Trophoblast cell (in vitro differentiated cells and primary cell): Measurements from ENCODE around the gene SENP6.

Experiments used
- DNase-seq, 2 donors: peaks; one replicate each; pipeline ENCODE4 v3.0.0-alpha.2; 2016
- H2AFZ ChIP-seq: 2 replicates; pipeline ENCODE4 v1.6.1; 2013; ENCODE audit warnings: low read length, moderate library complexity, mild to moderate bottlenecking; ENCODE audit not compliant: insufficient read depth, poor library complexity
- H2AK5ac ChIP-seq: 2 replicates; pipeline ENCODE4 v1.6.1; 2013; ENCODE audit warnings: mild to moderate bottlenecking, low read length
- H2BK120ac ChIP-seq: 2 replicates; pipeline ENCODE4 v1.6.1; 2013; ENCODE audit warnings: low read length, mild to moderate bottlenecking, moderate library complexity; ENCODE audit not compliant: insufficient read depth, poor library complexity
- H2BK12ac ChIP-seq: 2 replicates; pipeline ENCODE4 v1.6.1; 2013; ENCODE audit warnings: mild to moderate bottlenecking, low read length, moderate library complexity
- H2BK5ac ChIP-seq: 2 replicates; pipeline ENCODE4 v1.6.1; 2013; ENCODE audit warnings: low read length, low read depth, moderate library complexity, mild to moderate bottlenecking; ENCODE audit not compliant: poor library complexity
- H3K14ac ChIP-seq: 2 replicates; pipeline ENCODE4 v1.6.1; 2013; ENCODE audit warnings: mild to moderate bottlenecking, low read length
- H3K18ac ChIP-seq: 2 replicates; pipeline ENCODE4 v1.6.1; 2013; ENCODE audit warnings: mild to moderate bottlenecking, low read length
- H3K23ac ChIP-seq: 2 replicates; pipeline ENCODE4 v1.6.1; 2013; ENCODE audit warnings: low read length
- H3K27ac ChIP-seq: 2 replicates; pipeline ENCODE4 v1.5.1; 2013; ENCODE audit warnings: low read depth, mild to moderate bottlenecking, inconsistent platforms, low read length, moderate library complexity
- H3K27me3 ChIP-seq: 2 replicates; pipeline ENCODE4 v1.6.1; 2013; ENCODE audit warnings: inconsistent platforms, mild to moderate bottlenecking, low read length, moderate library complexity; ENCODE audit not compliant: insufficient read depth
- H3K36me3 ChIP-seq, 2 experiments: 1 replicate in 1 of 2; 2 replicates in 1 of 2; pipeline ENCODE4 v1.6.1; 2013; ENCODE audit warnings: low read length in 2 of 2, mild to moderate bottlenecking in 2 of 2, moderate library complexity in 1 of 2; ENCODE audit not compliant: insufficient read depth in 2 of 2, control insufficient read depth in 1 of 2
- H3K4ac ChIP-seq: 2 replicates; pipeline ENCODE4 v1.6.1; 2013; ENCODE audit warnings: low read depth, mild to moderate bottlenecking, low read length, moderate library complexity
- H3K4me1 ChIP-seq, 2 experiments: 1 replicate in 1 of 2; 2 replicates in 1 of 2; pipeline ENCODE4 v1.6.1; 2013; ENCODE audit warnings: low read length in 2 of 2, mild to moderate bottlenecking in 2 of 2, moderate library complexity in 1 of 2; ENCODE audit not compliant: insufficient read depth in 2 of 2, control insufficient read depth in 1 of 2
- H3K4me2 ChIP-seq: 2 replicates; pipeline ENCODE4 v1.6.1; 2013; ENCODE audit warnings: inconsistent platforms, mild to moderate bottlenecking, low read length, moderate library complexity
- H3K4me3 ChIP-seq: 2 replicates; pipeline ENCODE4 v1.5.1; 2013; ENCODE audit warnings: mild to moderate bottlenecking, low read depth, low read length, inconsistent platforms
- H3K79me1 ChIP-seq: one replicate; pipeline ENCODE4 v1.6.1; 2013; ENCODE audit warnings: low read length
- H3K79me2 ChIP-seq: 2 replicates; pipeline ENCODE4 v1.6.1; 2013; ENCODE audit warnings: low read length, mild to moderate bottlenecking; ENCODE audit not compliant: control insufficient read depth, insufficient read depth, poor library complexity
- H3K9ac ChIP-seq: 2 replicates; pipeline ENCODE4 v1.6.1; 2013; ENCODE audit warnings: mild to moderate bottlenecking, low read length
- H3K9me3 ChIP-seq: 2 replicates; pipeline ENCODE4 v1.6.1; 2013; ENCODE audit warnings: low read depth, mild to moderate bottlenecking, control low read depth, inconsistent platforms, low read length; ENCODE audit not compliant: insufficient read depth
- H4K12ac ChIP-seq: 2 replicates; pipeline ENCODE4 v1.6.1; 2013; ENCODE audit warnings: low read depth, mild to moderate bottlenecking, low read length, moderate library complexity
- H4K8ac ChIP-seq: 2 replicates; pipeline ENCODE4 v1.6.1; 2013; ENCODE audit warnings: low read depth, mild to moderate bottlenecking, low read length, moderate library complexity
- H4K91ac ChIP-seq: one replicate; pipeline ENCODE4 v1.6.1; 2013; ENCODE audit warnings: low read depth, mild to moderate bottlenecking, low read length, moderate library complexity
- WGBS: extraction: QIAGEN DNeasy Blood & Tissue Kit; methylation state at CpG from one replicate; pipeline ENCODE4 v1.1.7; 2013; ENCODE audit warnings: missing lambda C conversion rate; ENCODE audit not compliant: insufficient read length, insufficient coverage; ENCODE audit errors: extremely low coverage; 5-methylcytosine and 5-hydroxymethylcytosine counted together

The SENP6 gene

DNA sequence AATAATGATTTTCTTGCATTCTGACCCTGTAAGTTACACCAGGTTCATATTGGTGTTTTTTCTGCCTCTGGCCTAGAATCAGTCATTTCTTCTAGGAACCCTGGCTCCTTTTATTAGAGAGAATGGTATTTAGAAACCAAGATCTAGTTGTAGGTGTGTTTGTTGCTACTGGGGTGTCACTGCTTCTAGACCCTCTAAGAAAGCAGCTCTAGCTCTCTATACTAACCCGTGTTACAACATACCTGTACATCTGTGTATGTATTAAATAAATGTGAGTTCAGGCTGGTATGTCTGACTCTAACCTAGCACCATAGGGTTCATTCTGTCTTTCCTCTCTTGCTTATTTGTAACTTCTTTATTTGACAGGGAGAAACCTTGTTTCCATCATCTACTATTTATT, 16.8 kb downstream of the SENP6 start:
- Histone ChIP-seq H3K27me3 (no peaks in the 10 kb centered on the region), H3K36me3 (no peaks in the 10 kb centered on the region)

DNA sequence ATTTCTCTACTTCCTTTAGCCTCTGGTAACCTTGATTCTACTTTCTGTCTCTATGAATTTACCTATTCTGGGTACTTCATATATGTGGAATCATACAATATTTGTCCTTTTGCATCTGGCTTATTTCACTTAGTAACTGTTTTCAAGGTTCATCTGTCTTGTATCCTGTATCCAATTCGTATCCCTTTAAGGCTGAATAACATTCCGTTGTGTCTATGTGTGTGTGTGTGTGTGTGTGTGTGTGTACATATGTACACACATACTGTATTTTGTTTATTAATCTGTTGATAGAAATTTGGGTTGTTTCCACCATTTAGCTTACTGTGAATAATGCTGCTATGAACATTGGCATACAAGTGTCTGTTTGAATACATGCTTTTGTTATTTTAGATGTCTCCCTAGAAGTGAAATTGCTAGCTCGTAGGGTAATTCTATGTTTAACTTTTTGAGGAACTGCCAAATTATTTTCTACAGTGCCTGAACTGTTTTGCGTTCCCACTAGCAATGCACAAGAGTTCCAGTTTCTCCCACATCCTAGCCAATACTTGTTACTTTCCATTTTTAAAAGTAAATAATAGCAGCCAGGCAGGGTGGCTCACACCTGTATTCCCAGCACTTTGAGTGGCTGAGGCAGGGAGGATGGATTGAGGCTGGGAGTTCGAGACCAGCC, 17.7 kb downstream of the SENP6 start:
- Histone ChIP-seq H3K4ac (peak overlapping the region; percentile 19), H3K36me3 (no peaks in the 10 kb centered on the region), H3K27me3 (no peaks in the 10 kb centered on the region), H3K23ac (no peak overlapping the region), H3K27ac (no peak overlapping the region), H3K4me2 (no peak overlapping the region), H4K91ac (no peak overlapping the region), H4K8ac (no peak overlapping the region), H3K9ac (no peak overlapping the region), H2BK5ac (no peak overlapping the region), H3K79me2 (peaks cover 7% of the 10 kb centered on the region), H3K79me1 (no peaks in the 10 kb centered on the region), H2AFZ (no peak overlapping the region), H2AK5ac (no peak overlapping the region), H2BK120ac (no peak overlapping the region), H3K4me3 (no peak overlapping the region), H3K9me3 (no peaks in the 10 kb centered on the region), H3K14ac (no peak overlapping the region), H2BK12ac (no peak overlapping the region), H3K18ac (no peak overlapping the region), H3K4me1 (no peaks in the 10 kb centered on the region), H4K12ac (no peak overlapping the region)
- no peak for DNase-seq
- no CpG with 5 or more reads among the region's 5 CpGs for WGBS

More for the DNA sequence above, 16.8 kb downstream of the SENP6 start:
- Histone ChIP-seq H4K91ac (no peak overlapping the region), H2AFZ (no peak overlapping the region), H2BK12ac (no peak overlapping the region), H2BK5ac (no peak overlapping the region), H3K79me1 (no peaks in the 10 kb centered on the region), H3K9me3 (no peaks in the 10 kb centered on the region), H3K18ac (no peak overlapping the region), H4K12ac (no peak overlapping the region), H4K8ac (no peak overlapping the region), H3K4me3 (no peak overlapping the region), H3K4me1 (no peaks in the 10 kb centered on the region), H3K23ac (no peak overlapping the region), H3K27ac (no peak overlapping the region), H2AK5ac (no peak overlapping the region), H3K79me2 (peaks cover 9% of the 10 kb centered on the region), H2BK120ac (no peak overlapping the region), H3K4me2 (no peak overlapping the region), H3K14ac (no peak overlapping the region), H3K9ac (no peak overlapping the region), H3K4ac (peak overlapping the region; percentile 67)
- DNase-seq, result no peak
- no CpG with 5 or more reads among the region's 1 CpG for WGBS

DNA sequence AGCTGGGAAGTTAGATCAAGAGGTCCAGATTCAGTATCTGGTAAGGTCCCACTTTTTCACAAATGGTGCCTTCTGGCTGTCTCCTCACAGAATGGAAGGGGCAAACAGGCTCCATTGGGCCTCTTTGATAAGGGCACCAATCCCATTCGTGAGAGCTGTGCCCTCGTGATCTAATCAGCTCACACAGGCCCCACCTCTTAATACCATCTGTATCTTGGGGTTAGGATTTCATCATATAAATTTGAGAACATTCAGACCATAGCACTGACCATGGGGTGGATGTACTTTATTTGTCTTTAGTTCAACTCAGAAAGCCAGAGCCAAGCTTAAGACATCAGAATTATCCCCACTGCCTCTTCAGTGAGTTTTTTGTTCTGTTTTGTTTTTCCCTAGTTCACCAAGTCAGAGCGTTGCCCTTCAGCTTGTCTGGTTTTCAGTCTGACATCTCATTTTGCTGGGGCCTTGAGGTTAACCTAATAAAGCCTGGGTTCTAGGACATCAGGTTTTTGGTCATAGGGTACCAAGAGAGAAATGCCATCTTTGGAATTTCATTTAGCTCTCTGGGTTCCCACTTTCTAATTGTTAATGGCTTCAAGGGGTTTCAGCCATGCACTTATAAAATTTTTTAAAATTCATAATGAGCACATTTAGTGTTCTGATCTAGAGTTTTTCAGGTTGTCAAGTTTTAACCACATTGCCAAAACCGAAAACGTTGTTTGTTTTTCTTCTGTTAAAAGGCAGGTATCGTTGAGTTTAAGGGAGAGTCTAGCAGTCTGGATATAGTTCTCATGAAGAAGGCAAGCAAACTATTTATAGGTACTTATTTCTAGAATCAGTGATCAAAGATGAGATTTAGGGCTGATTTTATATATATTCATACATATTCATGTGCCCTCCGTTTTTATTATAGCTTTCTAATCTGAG, 19.0 kb downstream of the SENP6 start:
- Histone ChIP-seq H3K14ac (no peak overlapping the region), H3K4me1 (no peaks in the 10 kb centered on the region), H3K27me3 (no peaks in the 10 kb centered on the region), H3K9ac (no peak overlapping the region), H3K4me3 (no peak overlapping the region), H4K8ac (no peak overlapping the region), H2AFZ (no peak overlapping the region), H4K91ac (no peak overlapping the region), H3K4ac (peak overlapping the region; percentile 95), H4K12ac (no peak overlapping the region), H3K18ac (no peak overlapping the region), H3K36me3 (peaks cover 3% of the 10 kb centered on the region in 2 experiments), H2AK5ac (no peak overlapping the region), H2BK12ac (no peak overlapping the region), H3K9me3 (no peaks in the 10 kb centered on the region), H2BK120ac (no peak overlapping the region), H3K4me2 (no peak overlapping the region), H3K23ac (no peak overlapping the region), H2BK5ac (no peak overlapping the region), H3K27ac (no peak overlapping the region), H3K79me1 (no peaks in the 10 kb centered on the region), H3K79me2 (peaks cover 7% of the 10 kb centered on the region)
- no peak for DNase-seq
- no CpG with 5 or more reads among the region's 7 CpGs for WGBS

DNA sequence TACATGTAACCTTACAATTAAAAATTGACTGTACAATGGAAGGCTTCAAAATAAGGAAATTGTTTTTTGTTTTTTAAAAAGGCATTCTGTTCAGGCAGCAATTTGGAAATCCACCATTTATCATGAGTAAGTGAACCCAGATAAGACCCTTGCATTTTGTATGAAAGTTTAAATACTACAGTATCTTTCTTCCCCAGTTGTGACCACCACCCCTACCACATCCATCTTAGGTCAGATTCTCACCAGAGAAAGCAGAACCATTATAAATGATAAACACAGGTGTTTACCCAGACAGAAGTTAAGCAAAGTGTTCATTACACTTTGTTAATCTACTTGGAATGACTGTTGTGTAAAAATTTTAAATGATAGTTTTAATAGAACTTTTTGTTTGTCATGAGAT, 20.2 kb downstream of the SENP6 start:
- no peak overlapping the region for H2BK5ac ChIP-seq
- no peak overlapping the region for H3K14ac ChIP-seq
- H3K79me1 ChIP-seq, result no peaks in the 10 kb centered on the region
- H4K91ac ChIP-seq, result no peak overlapping the region
- no peak overlapping the region for H3K23ac ChIP-seq
- no peaks in the 10 kb centered on the region for H3K9me3 ChIP-seq
- no peaks in the 10 kb centered on the region for H3K4me1 ChIP-seq
- peaks cover 6% of the 10 kb centered on the region for H3K79me2 ChIP-seq
- H3K4ac ChIP-seq, result no peak overlapping the region
- H2AFZ ChIP-seq, result no peak overlapping the region
- DNase-seq, result no peak
- no peaks in the 10 kb centered on the region for H3K27me3 ChIP-seq
- no peak overlapping the region for H4K8ac ChIP-seq
- no peak overlapping the region for H3K18ac ChIP-seq
- H3K27ac ChIP-seq, result no peak overlapping the region
- H2BK120ac ChIP-seq, result no peak overlapping the region
- H4K12ac ChIP-seq, result no peak overlapping the region
- no peak overlapping the region for H3K4me3 ChIP-seq
- no peak overlapping the region for H3K4me2 ChIP-seq
- H2BK12ac ChIP-seq, result no peak overlapping the region
- H3K9ac ChIP-seq, result no peak overlapping the region
- H3K36me3 ChIP-seq, result peaks cover 3 to 4% of the 10 kb centered on the region in 2 experiments
- H2AK5ac ChIP-seq, result no peak overlapping the region
